B cell (primary cell): ENCODE measurements around the gene PMPCA. TPM values are rescaled to one million over a fixed set of nuclear protein-coding genes. Genes with fewer than 3 reads are reported as not detected.

Experiments
- ATAC-seq: fragments of 200-7000 bp; cut with Tn5 transposase; one replicate; pipeline ENCODE4 v1.10.0; 2021; ENCODE audit warnings: low read depth, mild to moderate bottlenecking, moderate number of reproducible peaks, moderate library complexity
- CTCF ChIA-PET: fragments of 350-600 bp; sonication (Branson Sonifier 250); formaldehyde crosslinking; loops from one replicate; lab custom pipeline; 2021; ENCODE audit warnings: antibody characterized with exemption, inconsistent platforms; lab: Charles Lee
- POLR2A ChIA-PET: fragments of 350-600 bp; sonication (Branson Sonifier 250); formaldehyde crosslinking; loops from one replicate; lab custom pipeline; 2021; ENCODE audit warnings: antibody characterized with exemption; lab: Charles Lee
- DNase-seq: peaks from one replicate; pipeline ENCODE4 v3.0.0; 2013
- H2AFZ ChIP-seq: 2 replicates; pipeline ENCODE4 v1.6.1; 2012; ENCODE audit warnings: mild to moderate bottlenecking, low read depth, low read length; ENCODE audit not compliant: insufficient read depth, poor library complexity, severe bottlenecking
- H3K27ac ChIP-seq, 2 donors: 1 replicate in 1 of 2; 2 replicates in 1 of 2; pipeline ENCODE4 v1.5.1; 2012 to 2013; ENCODE audit warnings: low read length in 2 of 2, mild to moderate bottlenecking in 2 of 2, moderate library complexity in 1 of 2
- H3K27me3 ChIP-seq, 4 experiments: fragments of 200-600 bp in 1 of 4; sonication (generic) in 1 of 4; replicated peaks in 1 of 4; 1 replicate in 2 of 4; 2 replicates in 2 of 4; pipeline versions ENCODE4 v1.6.1 to v1.7.0; 2013 to 2016; ENCODE audit warnings: low read length in 3 of 4, mild to moderate bottlenecking in 2 of 4, mixed read lengths in 1 of 4, moderate library complexity in 1 of 4; ENCODE audit not compliant: insufficient read depth in 4 of 4, control insufficient read depth in 3 of 4; ENCODE audit errors: control extremely low read depth in 1 of 4
- H3K36me3 ChIP-seq, 2 experiments: replicated peaks in 1 of 2; 1 replicate in 1 of 2; 2 replicates in 1 of 2; pipeline versions ENCODE4 v1.6.1 to v1.7.1; 2013; ENCODE audit warnings: low read length in 1 of 2; ENCODE audit not compliant: insufficient read depth in 2 of 2, control insufficient read depth in 1 of 2; ENCODE audit errors: control extremely low read depth in 1 of 2, extremely low read depth in 1 of 2
- H3K4me1 ChIP-seq, 2 donors: fragments of 200-600 bp in 1 of 2; sonication (generic) in 1 of 2; 1 replicate in 1 of 2; 2 replicates in 1 of 2; pipeline versions ENCODE4 v1.5.1 to v1.6.1; 2013 to 2017; ENCODE audit warnings: low read length in 2 of 2; ENCODE audit not compliant: control insufficient read depth in 2 of 2, insufficient read depth in 2 of 2
- H3K4me2 ChIP-seq: replicated peaks from 2 replicates; pipeline ENCODE3; 2012; ENCODE audit warnings: mild to moderate bottlenecking, low read depth, low read length; ENCODE audit not compliant: poor library complexity, severe bottlenecking
- H3K4me3 ChIP-seq, 5 experiments: fragments of 200-600 bp in 1 of 5; sonication (generic) in 1 of 5; 1 replicate in 3 of 5; 2 replicates in 2 of 5; pipeline versions ENCODE4 v1.5.1 to v1.7.0; 2011 to 2016; ENCODE audit warnings: low read length in 4 of 5, mild to moderate bottlenecking in 4 of 5, low read depth in 2 of 5, control low read depth in 1 of 5, moderate library complexity in 1 of 5; ENCODE audit not compliant: insufficient read depth in 1 of 5; ENCODE audit errors: control extremely low read depth in 1 of 5, extremely low read depth in 1 of 5
- H3K79me2 ChIP-seq: fragments of 200-600 bp; sonication (generic); one replicate; pipeline ENCODE4 v1.6.0; 2016; ENCODE audit warnings: low read length; ENCODE audit not compliant: control insufficient read depth, insufficient read depth
- H3K9ac ChIP-seq: fragments of 200-600 bp; sonication (generic); 2 replicates; pipeline ENCODE4 v1.6.1; 2017; ENCODE audit warnings: mild to moderate bottlenecking, low read length, moderate library complexity
- H3K9me3 ChIP-seq, 3 donors: one replicate each; pipeline versions ENCODE4 v1.6.1 to v1.7.1; 2013; ENCODE audit warnings: low read length in 2 of 3; ENCODE audit not compliant: control insufficient read depth in 2 of 3, insufficient read depth in 1 of 3; ENCODE audit errors: control extremely low read depth in 1 of 3
- H4K20me1 ChIP-seq: 2 replicates; pipeline ENCODE4 v1.6.0; 2012; ENCODE audit warnings: mild to moderate bottlenecking, low read length; ENCODE audit not compliant: insufficient read depth, control insufficient read depth, poor library complexity, severe bottlenecking
- H3K27ac Mint-ChIP-seq: one replicate; pipeline ENCODE4 v1.8.0; 2021; ENCODE audit warnings: mixed read lengths
- H3K27me3 Mint-ChIP-seq: one replicate; pipeline ENCODE4 v1.8.0; 2021; ENCODE audit warnings: mixed read lengths
- H3K4me1 Mint-ChIP-seq: one replicate; pipeline ENCODE4 v1.8.0; 2021; ENCODE audit warnings: mixed read lengths
- H3K4me3 Mint-ChIP-seq: one replicate; pipeline ENCODE4 v1.8.0; 2021; ENCODE audit warnings: mixed read lengths
- H3K9me3 Mint-ChIP-seq: one replicate; pipeline ENCODE4 v1.8.0; 2022; ENCODE audit warnings: mixed read lengths; ENCODE audit not compliant: insufficient read depth
- EZH2 ChIP-seq: IDR thresholded peaks from 2 replicates; pipeline ENCODE4 v1.6.1; 2012; ENCODE audit warnings: borderline replicate concordance, low read depth, mild to moderate bottlenecking, moderate library complexity, low read length; ENCODE audit not compliant: insufficient read depth, poor library complexity, severe bottlenecking
- WGBS: methylation state at CpG from one replicate; pipeline ENCODE4 v1.1.5; 2013; ENCODE audit warnings: missing lambda C conversion rate; ENCODE audit not compliant: insufficient coverage; 5-methylcytosine and 5-hydroxymethylcytosine counted together
- intact Hi-C: fragments of 100-400 bp; cut with micrococcal nuclease; formaldehyde crosslinking; loops from one replicate; pipeline ENCODE4 v1.10.0; 2022
- polyA plus RNA-seq: library from polyadenylated mRNA; depleted of rRNA; stranded (reverse); fragments of >200 nt; gene quantifications from 2 replicates; pipeline ENCODE4 v1.2.3, GENCODE V29; 2012
- total RNA-seq, 2 donors: library from RNA; stranded (reverse); fragments of 120-200 nt in 1 of 2; gene quantifications; 1 replicate in 1 of 2; 2 replicates in 1 of 2; pipeline versions ENCODE4 v1.2.3 to v1.2.4, GENCODE V29; 2013 to 2022
- TF ChIP-seq, protein P1 (sequence below): fragments of 200-600 bp; IDR thresholded peaks from one replicate; pipeline ENCODE4 v1.8.0; 2022; ENCODE audit warnings: antibody characterized with exemption, mild to moderate bottlenecking

Gene PMPCA
- total and polyA plus RNA-seq, 2 donors (not counting 1 experiment from before 2014, with no cell fraction given), result 64.4 to 72.2 TPM

DNA sequence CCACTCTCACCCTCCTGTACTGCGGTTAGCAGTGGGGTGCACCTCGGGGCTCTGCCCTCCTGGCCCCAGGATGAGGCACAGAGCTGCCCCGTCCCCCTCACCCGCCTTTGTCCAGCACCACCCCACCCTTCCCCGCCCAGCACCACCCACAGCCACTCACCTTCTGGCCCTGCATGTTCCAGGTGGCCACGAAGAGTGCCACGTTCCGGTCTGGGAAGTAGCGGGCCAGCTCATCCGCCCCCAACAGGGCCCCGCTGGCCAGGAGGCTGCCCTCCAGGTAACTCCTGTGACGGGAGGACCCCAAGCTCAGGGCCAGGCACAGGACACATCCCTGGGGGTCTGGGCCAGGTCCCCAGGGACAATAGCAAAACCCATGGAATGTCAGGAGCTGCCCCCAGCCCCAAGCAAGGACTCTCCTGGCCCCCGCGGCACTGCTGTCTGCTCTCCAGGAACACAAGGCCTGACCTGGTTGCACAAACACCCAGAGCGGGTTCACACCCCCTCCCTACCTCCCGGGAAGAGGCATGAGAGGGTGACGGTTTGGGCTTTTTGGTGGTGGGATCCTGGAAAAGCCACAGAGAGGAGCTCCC lies 24.2 kb downstream of the PMPCA start:
- no peak for TF ChIP-seq EZH2
- TF ChIP-seq, protein P1, sequence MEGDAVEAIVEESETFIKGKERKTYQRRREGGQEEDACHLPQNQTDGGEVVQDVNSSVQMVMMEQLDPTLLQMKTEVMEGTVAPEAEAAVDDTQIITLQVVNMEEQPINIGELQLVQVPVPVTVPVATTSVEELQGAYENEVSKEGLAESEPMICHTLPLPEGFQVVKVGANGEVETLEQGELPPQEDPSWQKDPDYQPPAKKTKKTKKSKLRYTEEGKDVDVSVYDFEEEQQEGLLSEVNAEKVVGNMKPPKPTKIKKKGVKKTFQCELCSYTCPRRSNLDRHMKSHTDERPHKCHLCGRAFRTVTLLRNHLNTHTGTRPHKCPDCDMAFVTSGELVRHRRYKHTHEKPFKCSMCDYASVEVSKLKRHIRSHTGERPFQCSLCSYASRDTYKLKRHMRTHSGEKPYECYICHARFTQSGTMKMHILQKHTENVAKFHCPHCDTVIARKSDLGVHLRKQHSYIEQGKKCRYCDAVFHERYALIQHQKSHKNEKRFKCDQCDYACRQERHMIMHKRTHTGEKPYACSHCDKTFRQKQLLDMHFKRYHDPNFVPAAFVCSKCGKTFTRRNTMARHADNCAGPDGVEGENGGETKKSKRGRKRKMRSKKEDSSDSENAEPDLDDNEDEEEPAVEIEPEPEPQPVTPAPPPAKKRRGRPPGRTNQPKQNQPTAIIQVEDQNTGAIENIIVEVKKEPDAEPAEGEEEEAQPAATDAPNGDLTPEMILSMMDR, result no peak
- intact Hi-C loops, result no loop called here
- no peaks in the 10 kb centered on the region for H3K27me3 Mint-ChIP-seq
- H3K4me3 Mint-ChIP-seq, result no peak overlapping the region
- no peak overlapping the region for H3K27ac Mint-ChIP-seq
- H3K4me1 ChIP-seq, result peaks cover 17 to 19% of the 10 kb centered on the region in 2 donors
- no peaks in the 10 kb centered on the region for H3K27me3 ChIP-seq
- WGBS, result 94% methylated on average over 16 of the region's 17 CpGs
- no peak for DNase-seq
- H3K27ac ChIP-seq, result no peak overlapping the region
- no peaks in the 10 kb centered on the region for H3K9me3 Mint-ChIP-seq
- POLR2A ChIA-PET, result no interaction called here
- H3K4me2 ChIP-seq, result no peak overlapping the region
- peaks cover 68% of the 10 kb centered on the region for H4K20me1 ChIP-seq
- H3K4me1 Mint-ChIP-seq, result peaks cover 24% of the 10 kb centered on the region
- no peak overlapping the region for H3K9ac ChIP-seq
- no peak overlapping the region for H2AFZ ChIP-seq
- H3K4me3 ChIP-seq, result no peak overlapping the region
- H3K36me3 ChIP-seq, result peaks cover 0 to 13% of the 10 kb centered on the region in 2 experiments
- CTCF ChIA-PET, result no interaction called here
- H3K9me3 ChIP-seq, result no peaks in the 10 kb centered on the region
- H3K79me2 ChIP-seq, result peaks cover 54% of the 10 kb centered on the region
- ATAC-seq, result no peak

DNA sequence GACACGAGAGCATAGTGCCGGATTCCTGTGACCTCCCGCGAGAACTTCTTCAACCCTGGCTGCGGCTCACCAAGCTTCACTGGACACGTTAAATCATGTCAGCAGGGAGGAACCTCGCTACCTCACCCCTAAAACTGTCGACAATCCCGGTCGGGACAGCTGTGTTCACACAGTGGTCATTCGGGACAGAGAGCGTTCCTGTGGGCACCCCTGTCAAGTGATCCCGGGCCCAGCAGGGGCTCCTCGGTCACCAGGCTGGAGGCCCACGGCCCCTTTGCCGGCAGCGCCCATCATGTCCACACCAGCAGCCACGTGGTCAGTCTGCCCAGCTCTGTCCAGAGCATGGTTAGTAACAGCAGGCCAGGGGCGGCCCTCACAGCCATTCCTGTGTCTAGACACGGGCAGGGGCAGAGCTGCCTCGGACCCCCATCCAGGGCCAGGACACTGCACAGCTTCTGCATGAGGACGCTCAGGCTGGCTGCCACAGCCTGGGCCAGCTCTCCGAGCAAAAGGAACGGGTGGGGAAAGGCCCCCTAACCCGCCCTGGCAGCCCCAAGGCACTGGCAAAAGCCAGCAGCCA lies 25.7 kb downstream of the PMPCA start:
- TF ChIP-seq EZH2, result no peak
- TF ChIP-seq, protein P1, result no peak

More for the DNA sequence above, 25.7 kb downstream of the PMPCA start:
- peak overlapping the region; percentile 84 for H3K4me3 Mint-ChIP-seq
- no peaks in the 10 kb centered on the region for H3K27me3 ChIP-seq
- no peak overlapping the region for H3K9ac ChIP-seq
- ChIA-PET CTCF (no interaction called here), POLR2A (interaction anchor here (0.6 kb wide), 1 partner anchor 34 kb away, joined by 5 read pairs; no protein-coding TSS in a partner anchor)
- peaks cover 26% of the 10 kb centered on the region for H3K4me1 Mint-ChIP-seq
- H3K9me3 Mint-ChIP-seq, result no peaks in the 10 kb centered on the region
- intact Hi-C loops, result no loop called here
- DNase-seq (no peak), ATAC-seq (no peak)
- H3K79me2 ChIP-seq, result peaks cover 54% of the 10 kb centered on the region
- H3K27ac ChIP-seq, result no peak overlapping the region
- H3K4me2 ChIP-seq, result no peak overlapping the region
- H3K27me3 Mint-ChIP-seq, result no peaks in the 10 kb centered on the region
- no peak overlapping the region for H2AFZ ChIP-seq
- H3K4me3 ChIP-seq, result no peak overlapping the region
- H3K9me3 ChIP-seq, result no peaks in the 10 kb centered on the region
- peaks cover 74% of the 10 kb centered on the region for H4K20me1 ChIP-seq
- peaks cover 21 to 28% of the 10 kb centered on the region in 2 donors for H3K4me1 ChIP-seq
- WGBS, result 94% methylated on average over 25 of the region's 25 CpGs
- H3K36me3 ChIP-seq, result peaks cover 0 to 5% of the 10 kb centered on the region in 2 experiments
- H3K27ac Mint-ChIP-seq, result no peak overlapping the region
